ENCODE data around the gene SUCLA2.
"Not testable (repeated sequence)": the region's sequence is repeated elsewhere in the genome, so short reads cannot be mapped to it uniquely, and the experiment has no call there.

The SUCLA2 gene

DNA sequence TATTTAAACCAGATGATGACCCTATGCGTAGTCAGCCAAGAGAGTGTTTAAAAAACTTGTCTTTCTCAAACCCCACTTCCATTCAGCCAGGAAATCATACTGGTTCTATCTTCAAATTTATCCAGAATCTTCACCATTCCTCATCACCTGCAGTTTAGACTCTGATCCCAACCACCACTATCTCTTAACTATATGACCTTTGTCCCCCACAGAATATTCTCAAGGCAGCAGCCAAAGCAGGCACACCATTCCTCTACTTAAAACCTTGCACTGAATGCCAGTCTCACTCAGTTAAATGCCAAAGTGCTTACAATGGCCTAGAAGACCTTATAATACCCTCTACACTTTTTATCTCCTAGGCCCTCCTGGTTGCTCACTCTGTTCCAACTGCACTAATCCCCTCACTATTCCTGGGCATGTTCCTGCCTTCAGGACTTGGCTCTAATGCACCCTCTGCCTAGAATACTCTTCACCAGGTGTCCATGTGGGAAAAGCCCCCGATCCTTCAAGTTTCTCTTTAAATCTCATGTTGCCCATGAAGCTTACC is 10.1 kb downstream of the SUCLA2 start:
- no peak for DNase-seq

DNA sequence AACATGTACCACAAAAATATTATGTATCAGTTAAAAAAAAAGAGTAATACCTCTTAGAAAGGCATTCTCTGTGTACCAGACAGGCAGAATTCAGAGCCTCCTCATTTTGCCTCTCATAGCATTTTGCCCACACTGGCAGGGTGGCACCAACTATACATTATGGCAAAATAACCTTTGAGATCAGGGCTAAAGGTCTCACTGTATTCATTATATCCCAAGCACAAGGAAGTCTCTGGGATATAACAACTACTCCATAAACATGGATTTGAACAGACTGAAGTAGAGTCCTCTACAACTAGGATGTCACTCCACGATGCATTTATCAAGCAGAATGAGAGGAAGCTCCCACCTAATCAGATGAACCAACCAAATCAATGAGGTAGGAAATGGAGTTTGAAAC is 10.6 kb downstream of the SUCLA2 start:
- DNase-seq = no peak

DNA sequence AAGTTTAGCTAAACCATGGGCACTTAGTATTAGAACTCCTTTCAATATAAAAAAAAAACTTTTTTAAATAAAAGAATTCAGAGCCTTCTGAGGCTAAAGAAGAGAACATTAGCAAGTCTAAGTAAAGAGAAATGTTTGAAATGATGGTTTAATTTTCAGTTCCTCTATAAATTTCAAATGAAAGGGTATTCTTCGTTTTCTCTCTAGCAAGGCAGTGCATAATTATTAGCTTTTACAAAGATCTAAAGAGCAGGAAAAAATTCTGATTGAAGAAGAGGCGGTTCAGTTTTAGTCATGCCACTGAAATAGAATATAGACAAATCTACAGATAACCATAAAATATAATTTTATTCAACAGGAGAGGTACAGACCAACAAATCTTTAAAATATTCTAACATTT is 18.0 kb downstream of the SUCLA2 start:
- no peak for DNase-seq

DNA sequence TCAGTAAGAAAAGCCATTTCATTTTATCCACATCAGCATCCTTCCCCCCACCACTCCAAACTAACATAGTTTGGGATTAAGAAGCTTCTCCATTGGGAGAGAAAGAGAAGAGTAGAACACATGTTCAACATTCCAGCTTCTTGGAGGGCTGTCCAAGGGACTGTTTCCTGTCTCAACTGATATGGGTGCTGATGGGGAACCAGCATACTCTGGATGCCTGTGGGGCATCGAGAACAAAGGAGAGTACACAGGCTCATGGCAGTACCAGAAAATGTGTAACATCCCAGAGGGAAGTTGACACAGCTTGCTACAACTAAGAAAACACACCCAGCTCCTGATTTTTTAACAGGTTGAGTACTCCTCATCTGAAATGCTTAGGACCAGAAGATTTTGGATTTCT is 24.7 kb downstream of the SUCLA2 start:
- no peak for DNase-seq

DNA sequence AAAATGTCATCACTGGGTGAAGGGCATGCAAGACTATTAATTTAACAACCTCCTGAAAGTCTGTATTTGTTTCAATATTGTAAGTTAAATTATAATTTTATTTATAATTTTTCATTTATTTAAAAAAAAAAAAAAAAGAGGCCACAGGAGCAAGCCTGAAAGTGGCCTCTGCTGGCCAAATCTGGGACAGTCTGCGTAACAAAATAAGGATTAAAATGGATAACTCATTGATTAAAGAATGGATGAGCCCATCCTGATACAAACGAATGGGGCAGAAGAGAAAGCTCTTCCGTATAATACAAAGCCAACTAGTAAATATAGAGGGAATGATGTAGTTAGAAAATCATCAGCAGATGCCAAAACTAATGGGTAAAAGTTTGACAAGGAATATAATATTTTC is 36.2 kb downstream of the SUCLA2 start:
- no peak for DNase-seq

- DNase-seq = no peak
Measured at GRCh38 chr13:47962237-47962636, 38.8 kb downstream of the SUCLA2 start.

GRCh38 chr13:47959468-47960247 is 41.4 kb downstream of the SUCLA2 start:
- no peak for DNase-seq

- DNase-seq = no peak
Measured at GRCh38 chr13:47957073-47957472, 44.0 kb downstream of the SUCLA2 start.

- DNase-seq = no peak
Measured at GRCh38 chr13:47955836-47956235, 45.2 kb downstream of the SUCLA2 start.

- DNase-seq = no peak
Measured at GRCh38 chr13:47949799-47950198, 51.3 kb downstream of the SUCLA2 start.

- no peak for DNase-seq
Measured at GRCh38 chr13:47945738-47946137, 55.3 kb downstream of the SUCLA2 start.

DNA sequence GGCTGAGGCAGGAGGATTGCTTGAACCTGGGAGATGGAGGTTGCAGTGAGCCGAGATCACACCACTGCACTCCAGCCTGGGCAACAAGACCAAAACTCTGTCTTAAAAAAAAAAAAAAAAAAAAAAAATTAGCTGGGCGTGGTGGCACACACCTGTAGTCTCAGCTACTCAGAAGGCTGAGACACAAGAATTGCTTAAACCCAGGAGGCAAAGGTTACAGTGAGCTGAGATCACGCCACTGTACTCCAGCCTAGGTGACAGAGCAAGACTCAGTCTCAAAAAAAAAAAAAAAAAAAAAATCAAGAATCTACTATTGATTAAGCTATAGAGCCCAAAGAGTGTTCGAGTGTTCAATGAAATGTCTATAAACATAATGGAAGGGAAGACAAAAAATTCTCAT is 55.9 kb downstream of the SUCLA2 start:
- DNase-seq = not testable (repeated sequence)

- DNase-seq = no peak
Measured at GRCh38 chr13:47934371-47934770, 66.7 kb downstream of the SUCLA2 start.

GRCh38 chr13:47932950-47933923 is 67.8 kb downstream of the SUCLA2 start:
- no peak for DNase-seq

- no peak for DNase-seq
Measured at GRCh38 chr13:47930649-47931165, 70.4 kb downstream of the SUCLA2 start.

- no peak for DNase-seq
Measured at GRCh38 chr13:47929156-47929555, 71.9 kb downstream of the SUCLA2 start.

- no peak for DNase-seq
Measured at GRCh38 chr13:47917022-47917574, 84.0 kb downstream of the SUCLA2 start.

DNA sequence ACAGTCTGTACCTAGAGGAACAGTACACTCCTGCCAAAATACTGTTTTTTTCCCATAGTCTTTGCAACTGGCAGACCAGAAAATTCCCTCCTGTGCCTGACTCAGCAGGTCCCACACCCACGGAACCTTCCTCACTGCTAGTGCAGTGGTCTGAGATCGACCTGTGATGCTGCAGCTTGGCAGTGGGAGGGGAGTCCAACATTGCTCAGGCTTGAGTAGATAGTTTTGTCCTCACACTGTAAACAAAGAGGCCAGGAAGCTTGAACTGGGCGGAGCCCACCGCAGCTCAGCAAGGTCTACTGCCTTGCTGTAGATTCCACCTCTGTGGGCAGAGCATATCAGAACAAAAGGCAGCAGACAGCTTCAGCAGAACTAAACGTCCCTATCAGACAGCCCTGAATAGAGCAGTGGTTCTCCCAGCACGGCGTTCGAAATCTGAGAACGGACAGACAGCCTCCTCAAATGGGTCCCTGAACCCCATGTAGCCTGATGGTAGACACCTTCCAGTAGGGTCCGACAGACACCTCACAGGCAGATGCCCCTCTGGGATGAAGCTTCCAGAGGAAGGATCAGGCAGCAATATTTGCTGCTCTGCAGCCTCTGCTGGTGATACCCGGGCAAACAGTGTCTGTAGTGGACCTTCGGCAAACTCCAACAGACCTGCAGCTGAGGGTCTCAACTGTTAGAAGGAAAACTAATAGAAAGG is 92.7 kb downstream of the SUCLA2 start:
- no peak for DNase-seq

DNA sequence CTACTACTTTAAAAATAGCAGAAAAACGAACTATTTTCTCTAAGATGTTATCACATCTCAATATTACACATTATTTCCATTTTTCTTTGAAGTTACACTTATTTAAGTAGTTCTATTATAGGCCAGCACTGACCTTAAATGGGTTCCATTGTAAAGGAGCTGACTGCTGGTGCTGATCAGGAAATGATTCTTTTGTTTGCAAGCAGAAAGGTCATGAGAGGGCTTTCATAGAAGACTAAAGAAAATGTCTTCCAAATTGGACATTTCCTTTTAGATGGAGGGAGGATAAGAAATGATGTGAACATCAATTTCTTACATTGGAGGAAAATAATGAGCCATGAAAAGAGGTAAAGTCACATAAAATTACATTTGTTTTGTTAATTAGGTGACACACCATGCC is 96.2 kb downstream of the SUCLA2 start:
- no peak for DNase-seq

- peak; percentile 29 for DNase-seq
Measured at GRCh38 chr13:47904241-47904640, 96.8 kb downstream of the SUCLA2 start.

GRCh38 chr13:47903836-47904235 is 97.2 kb downstream of the SUCLA2 start:
- DNase-seq = no peak

DNA sequence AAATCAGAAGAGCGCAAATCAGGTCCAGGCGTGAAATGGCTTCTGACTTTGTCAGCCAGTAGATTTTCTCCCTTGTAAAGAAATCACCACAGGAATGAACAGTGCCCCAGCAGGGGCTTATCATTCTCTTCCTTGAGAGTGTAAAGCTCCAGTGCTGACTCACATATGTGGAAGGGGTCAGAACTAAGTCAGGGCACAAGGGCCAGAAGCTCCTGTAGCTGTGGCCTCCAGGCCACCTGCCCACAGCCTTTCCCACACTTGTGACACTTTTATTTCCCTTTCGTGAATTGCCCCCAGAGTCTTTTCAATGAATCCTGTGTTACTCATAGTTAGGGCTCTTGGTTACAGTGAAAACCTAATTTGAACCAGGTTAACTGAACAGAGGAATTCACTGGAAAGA is 99.6 kb downstream of the SUCLA2 start:
- DNase-seq = no peak

Measured in DMS79 (cell line).